ENCODE results near the gene AP2M1. TPM values are rescaled to one million over a fixed set of nuclear protein-coding genes. Genes with fewer than 3 reads are reported as not detected.

The AP2M1 gene
- total RNA-seq (ENCODE audit: unreplicated experiment), result 315 TPM
- long read RNA-seq, transcript AP2M1-202 (11 exons, 2,091 nt), result major isoform, 8 of 294 reads
- long read RNA-seq, partial matches to known transcripts, result 20 of 294 reads
- long read RNA-seq, other reads (novel, unspliced or antisense), result 264 of 294 reads

- peak; percentile 97 for DNase-seq
- Mint-ChIP-seq H3K4me1 (ENCODE audit: low read depth, unreplicated experiment) (peaks cover 19% of the 10 kb centered on the region), H3K9me3 (ENCODE audit: unreplicated experiment) (peaks cover 12% of the 10 kb centered on the region), H3K4me3 (ENCODE audit: unreplicated experiment) (peak within 1 kb of the TSS; percentile 95), H3K27me3 (ENCODE audit: unreplicated experiment) (peaks cover 16% of the 10 kb centered on the region), H3K27ac (ENCODE audit: unreplicated experiment) (peak within 1 kb of the TSS; percentile 90), H3K36me3 (ENCODE audit: unreplicated experiment) (peaks cover 11% of the 10 kb centered on the region)
- no peak for TF ChIP-seq CTCF (IDR thresholded peaks at IDR 0.05; ENCODE audit: partially characterized antibody, unreplicated experiment)
Observed at GRCh38 chr3:184174646-184175492, at the start of gene AP2M1. AP2M1 (plus strand) TSS chr3:184174855; CDS start chr3:184176994, 2,139 bp downstream.

GRCh38 chr3:184126006-184126405, 48.6 kb upstream of the AP2M1 start:
- no peak for DNase-seq
- no peak overlapping the region for H3K27ac Mint-ChIP-seq (ENCODE audit: unreplicated experiment)
- H3K4me1 Mint-ChIP-seq (ENCODE audit: low read depth, unreplicated experiment), result no peaks in the 10 kb centered on the region
- no peak for TF ChIP-seq CTCF (IDR thresholded peaks at IDR 0.05; ENCODE audit: partially characterized antibody, unreplicated experiment)
- peaks cover 2% of the 10 kb centered on the region for H3K27me3 Mint-ChIP-seq (ENCODE audit: unreplicated experiment)
- H3K36me3 Mint-ChIP-seq (ENCODE audit: unreplicated experiment), result no peaks in the 10 kb centered on the region
- H3K9me3 Mint-ChIP-seq (ENCODE audit: unreplicated experiment), result no peaks in the 10 kb centered on the region
- no peak overlapping the region for H3K4me3 Mint-ChIP-seq (ENCODE audit: unreplicated experiment)

GRCh38 chr3:184129012-184129411, 45.6 kb upstream of the AP2M1 start:
- peak; percentile 24 for TF ChIP-seq CTCF (IDR thresholded peaks at IDR 0.05; ENCODE audit: partially characterized antibody, unreplicated experiment)
- Mint-ChIP-seq H3K36me3 (ENCODE audit: unreplicated experiment) (no peaks in the 10 kb centered on the region), H3K9me3 (ENCODE audit: unreplicated experiment) (no peaks in the 10 kb centered on the region), H3K4me3 (ENCODE audit: unreplicated experiment) (no peak overlapping the region), H3K4me1 (ENCODE audit: low read depth, unreplicated experiment) (peaks cover 2% of the 10 kb centered on the region), H3K27ac (ENCODE audit: unreplicated experiment) (no peak overlapping the region), H3K27me3 (ENCODE audit: unreplicated experiment) (peaks cover 2% of the 10 kb centered on the region)
- peak; percentile 33 for DNase-seq

- Mint-ChIP-seq H3K27me3 (ENCODE audit: unreplicated experiment) (peaks cover 2% of the 10 kb centered on the region), H3K27ac (ENCODE audit: unreplicated experiment) (no peak overlapping the region), H3K9me3 (ENCODE audit: unreplicated experiment) (peaks cover 8% of the 10 kb centered on the region), H3K36me3 (ENCODE audit: unreplicated experiment) (no peaks in the 10 kb centered on the region), H3K4me1 (ENCODE audit: low read depth, unreplicated experiment) (peaks cover 9% of the 10 kb centered on the region), H3K4me3 (ENCODE audit: unreplicated experiment) (no peak overlapping the region)
- no peak for DNase-seq
- TF ChIP-seq CTCF (IDR thresholded peaks at IDR 0.05; ENCODE audit: partially characterized antibody, unreplicated experiment), result no peak
Observed at GRCh38 chr3:184132945-184133344, 41.7 kb upstream of the AP2M1 start.

All from glutamatergic neuron (in vitro differentiated cells).